Measurements from ENCODE around the gene DCPS. TPM values are rescaled to one million over a fixed set of nuclear protein-coding genes. Genes with fewer than 3 reads are reported as not detected.
"Not testable (repeated sequence)": the region's sequence is repeated elsewhere in the genome, so short reads cannot be mapped to it uniquely, and the experiment has no call there.

DCPS gene
- total RNA-seq, 1 donor: 8.3 TPM

GRCh38 chr11:126392633-126393013 lies 88.8 kb downstream of the DCPS start:
- Histone ChIP-seq H3K4me2 (ENCODE audit: insufficient read depth, low read length) (no peak overlapping the region), H3K79me2 (ENCODE audit: insufficient read depth, low read length) (peaks cover 24% of the 10 kb centered on the region), H3K9me3 (ENCODE audit: low read depth, low read length) (no peaks in the 10 kb centered on the region), H3K27ac (ENCODE audit: low read depth, low read length) (no peak overlapping the region), H3K27me3 (ENCODE audit: insufficient read depth, low read length) (no peaks in the 10 kb centered on the region), H3K36me3 (ENCODE audit: insufficient read depth, low read length) (no peaks in the 10 kb centered on the region), H2AFZ (ENCODE audit: low read length) (no peak overlapping the region), H3K4me3 (ENCODE audit: insufficient read depth, low read length) (no peak overlapping the region), H3K4me1 (ENCODE audit: insufficient read depth, low read length) (no peaks in the 10 kb centered on the region), H4K20me1 (ENCODE audit: insufficient read depth, low read length) (peaks cover 24% of the 10 kb centered on the region)
- no peak for DNase-seq (ENCODE audit: insufficient read length, low spot score, missing footprints)
- TF ChIP-seq CTCF (IDR thresholded peaks at IDR 0.05; ENCODE audit: extremely low read depth, low read depth, low read length): no peak

GRCh38 chr11:126393143-126393542 lies 89.3 kb downstream of the DCPS start:
- no peak overlapping the region for H3K4me3 ChIP-seq (ENCODE audit: insufficient read depth, low read length)
- TF ChIP-seq CTCF (IDR thresholded peaks at IDR 0.05; ENCODE audit: extremely low read depth, low read depth, low read length): no peak
- H3K9me3 ChIP-seq (ENCODE audit: low read depth, low read length): no peaks in the 10 kb centered on the region
- H3K4me1 ChIP-seq (ENCODE audit: insufficient read depth, low read length): no peaks in the 10 kb centered on the region
- no peak for DNase-seq (ENCODE audit: insufficient read length, low spot score, missing footprints)
- no peak overlapping the region for H3K27ac ChIP-seq (ENCODE audit: low read depth, low read length)
- H2AFZ ChIP-seq (ENCODE audit: low read length): no peak overlapping the region
- H3K36me3 ChIP-seq (ENCODE audit: insufficient read depth, low read length): no peaks in the 10 kb centered on the region
- H3K27me3 ChIP-seq (ENCODE audit: insufficient read depth, low read length): no peaks in the 10 kb centered on the region
- H3K4me2 ChIP-seq (ENCODE audit: insufficient read depth, low read length): no peak overlapping the region
- H4K20me1 ChIP-seq (ENCODE audit: insufficient read depth, low read length): peaks cover 24% of the 10 kb centered on the region
- H3K79me2 ChIP-seq (ENCODE audit: insufficient read depth, low read length): peaks cover 26% of the 10 kb centered on the region

- DNase-seq (ENCODE audit: insufficient read length, low spot score, missing footprints): no peak
- Histone ChIP-seq H3K9me3 (ENCODE audit: low read depth, low read length) (no peaks in the 10 kb centered on the region), H4K20me1 (ENCODE audit: insufficient read depth, low read length) (peaks cover 26% of the 10 kb centered on the region), H3K36me3 (ENCODE audit: insufficient read depth, low read length) (no peaks in the 10 kb centered on the region), H3K27ac (ENCODE audit: low read depth, low read length) (no peak overlapping the region), H3K4me2 (ENCODE audit: insufficient read depth, low read length) (no peak overlapping the region), H3K4me3 (ENCODE audit: insufficient read depth, low read length) (no peak overlapping the region), H2AFZ (ENCODE audit: low read length) (no peak overlapping the region), H3K79me2 (ENCODE audit: insufficient read depth, low read length) (peaks cover 26% of the 10 kb centered on the region), H3K27me3 (ENCODE audit: insufficient read depth, low read length) (no peaks in the 10 kb centered on the region), H3K4me1 (ENCODE audit: insufficient read depth, low read length) (no peaks in the 10 kb centered on the region)
- no peak for TF ChIP-seq CTCF (IDR thresholded peaks at IDR 0.05; ENCODE audit: extremely low read depth, low read depth, low read length)
These were observed 90.2 kb downstream of the DCPS start for GRCh38 chr11:126394036-126394435.

- peaks cover 26% of the 10 kb centered on the region for H4K20me1 ChIP-seq (ENCODE audit: insufficient read depth, low read length)
- not testable (repeated sequence) for H3K27ac ChIP-seq (ENCODE audit: low read depth, low read length); H3K4me2 ChIP-seq (ENCODE audit: insufficient read depth, low read length); H3K36me3 ChIP-seq (ENCODE audit: insufficient read depth, low read length); H3K9me3 ChIP-seq (ENCODE audit: low read depth, low read length); H3K27me3 ChIP-seq (ENCODE audit: insufficient read depth, low read length); H3K4me1 ChIP-seq (ENCODE audit: insufficient read depth, low read length); H2AFZ ChIP-seq (ENCODE audit: low read length); H3K4me3 ChIP-seq (ENCODE audit: insufficient read depth, low read length)
- DNase-seq (ENCODE audit: insufficient read length, low spot score, missing footprints): peak; percentile 43
- H3K79me2 ChIP-seq (ENCODE audit: insufficient read depth, low read length): peaks cover 26% of the 10 kb centered on the region
These were observed 90.8 kb downstream of the DCPS start for GRCh38 chr11:126394634-126395072.

Small RNAs within 50 kb of the gene (small RNA-seq; reads per million reads assigned to genes)
- gene AP001318.3: not detected

Other genes with a start within 250 kb of the DCPS start
- 12.3 and 15.3 TPM in 2 replicates for gene CDON, start 241.2 kb upstream of the DCPS start, total RNA-seq
- gene RPUSD4, start 92.4 kb upstream of the DCPS start, total RNA-seq: 36.2 and 36.8 TPM in 2 replicates
- 29.5 and 30.4 TPM in 2 replicates for gene FAM118B, start 92.3 kb upstream of the DCPS start, total RNA-seq
- 94.6 and 99.5 TPM in 2 replicates for gene SRPRA, start 35.2 kb upstream of the DCPS start, total RNA-seq
- 8.3 and 11.6 TPM in 2 replicates for gene FOXRED1, start 34.9 kb upstream of the DCPS start, total RNA-seq
- 9.8 and 10.6 TPM in 2 replicates for gene TIRAP, start 21.0 kb upstream of the DCPS start, total RNA-seq
- 11.8 and 13.8 TPM in 2 replicates for gene ST3GAL4, start 51.6 kb downstream of the DCPS start, total RNA-seq

Data from osteoblast (primary cell).